ENCODE results near the gene PNPLA7.

- no peak for TF ChIP-seq CTCF (conservative IDR thresholded peaks at IDR 0.05 in 1 of 2, IDR thresholded peaks at IDR 0.05 in 1 of 2; ENCODE audit: extremely low read depth in 1 of 2, insufficient read depth in 1 of 2, low read depth in 1 of 2, low read length in 2 of 2)
- TF ChIP-seq EZH2 (IDR thresholded peaks at IDR 0.05; ENCODE audit: borderline replicate concordance, low read length): no peak
Observed at GRCh38 chr9:137478962-137479861, 71.0 kb downstream of the PNPLA7 start.

Measured in mammary epithelial cell (primary cell).